ENCODE data around the gene PRR33.

PRR33 gene

GRCh38 chr11:1880746-1881441, 10.8 kb downstream of the PRR33 start:
- no peak overlapping the region for H3K4me3 ChIP-seq (ENCODE audit: low read depth, low read length)
- no peak for TF ChIP-seq CTCF (conservative IDR thresholded peaks at IDR 0.05; ENCODE audit: low read depth, low read length)
- DNase-seq (ENCODE audit: low read depth): no peak

GRCh38 chr11:1879941-1880720, 11.6 kb downstream of the PRR33 start:
- TF ChIP-seq CTCF (conservative IDR thresholded peaks at IDR 0.05; ENCODE audit: low read depth, low read length): no peak
- DNase-seq (ENCODE audit: low read depth): peak; percentile 30
- H3K4me3 ChIP-seq (ENCODE audit: low read depth, low read length): no peak overlapping the region

GRCh38 chr11:1879342-1879940, 12.3 kb downstream of the PRR33 start:
- TF ChIP-seq CTCF (conservative IDR thresholded peaks at IDR 0.05; ENCODE audit: low read depth, low read length): no peak
- no peak overlapping the region for H3K4me3 ChIP-seq (ENCODE audit: low read depth, low read length)
- no peak for DNase-seq (ENCODE audit: low read depth)

GRCh38 chr11:1878137-1879031, 13.3 kb downstream of the PRR33 start:
- no peak for TF ChIP-seq CTCF (conservative IDR thresholded peaks at IDR 0.05; ENCODE audit: low read depth, low read length)
- DNase-seq (ENCODE audit: low read depth): no peak

GRCh38 chr11:1877211-1878136, 14.2 kb downstream of the PRR33 start:
- peak; percentile 56 for DNase-seq (ENCODE audit: low read depth)

More at GRCh38 chr11:1878137-1879031, 13.3 kb downstream of the PRR33 start:
- no peak overlapping the region for H3K4me3 ChIP-seq (ENCODE audit: low read depth, low read length)

More at GRCh38 chr11:1877211-1878136, 14.2 kb downstream of the PRR33 start:
- no peak for TF ChIP-seq CTCF (conservative IDR thresholded peaks at IDR 0.05; ENCODE audit: low read depth, low read length)
- no peak overlapping the region for H3K4me3 ChIP-seq (ENCODE audit: low read depth, low read length)

Measured in choroid plexus epithelial cell (primary cell).